AG08396 (cell line): Measurements from ENCODE around the gene RYR3.
A peak's percentile ranks its signal among the peaks of the same experiment; 100 is the strongest.

Experiments
- DNase-seq: peaks from one replicate; pipeline ENCODE4 v3.0.0; 2012; ENCODE audit warnings: low spot score, mixed read lengths

The RYR3 gene

GRCh38 chr15:33649217-33649933 is 338.6 kb downstream of the RYR3 start:
- DNase-seq, result no peak

GRCh38 chr15:33654860-33655259 is 344.1 kb downstream of the RYR3 start:
- no peak for DNase-seq

- DNase-seq, result no peak
Observed at GRCh38 chr15:33655488-33655887, 344.7 kb downstream of the RYR3 start.

GRCh38 chr15:33656168-33656567 is 345.4 kb downstream of the RYR3 start:
- DNase-seq, result no peak

GRCh38 chr15:33660151-33660550 is 349.4 kb downstream of the RYR3 start:
- DNase-seq, result no peak

GRCh38 chr15:33662014-33662413 is 351.2 kb downstream of the RYR3 start:
- DNase-seq, result no peak

- DNase-seq, result no peak
Observed at GRCh38 chr15:33664947-33665346, 354.2 kb downstream of the RYR3 start.

GRCh38 chr15:33670567-33670966 is 359.8 kb downstream of the RYR3 start:
- DNase-seq, result no peak

- no peak for DNase-seq
Observed at GRCh38 chr15:33671456-33671855, 360.7 kb downstream of the RYR3 start.

GRCh38 chr15:33675246-33675645 is 364.5 kb downstream of the RYR3 start:
- DNase-seq, result no peak

- DNase-seq, result no peak
Observed at GRCh38 chr15:33677238-33677830, 366.6 kb downstream of the RYR3 start.

GRCh38 chr15:33678176-33678575 is 367.4 kb downstream of the RYR3 start:
- DNase-seq, result no peak

- no peak for DNase-seq
Observed at GRCh38 chr15:33678602-33679001, 367.8 kb downstream of the RYR3 start.

GRCh38 chr15:33679061-33679460 is 368.3 kb downstream of the RYR3 start:
- DNase-seq, result no peak

- no peak for DNase-seq
Observed at GRCh38 chr15:33680336-33680735, 369.6 kb downstream of the RYR3 start.

- DNase-seq, result no peak
Observed at GRCh38 chr15:33693166-33693800, 382.5 kb downstream of the RYR3 start.

GRCh38 chr15:33698126-33698525 is 387.4 kb downstream of the RYR3 start:
- DNase-seq, result no peak

GRCh38 chr15:33699145-33699544 is 388.4 kb downstream of the RYR3 start:
- DNase-seq, result no peak

- no peak for DNase-seq
Observed at GRCh38 chr15:33699691-33700447, 389.1 kb downstream of the RYR3 start.

GRCh38 chr15:33700695-33701303 is 390.0 kb downstream of the RYR3 start:
- DNase-seq, result peak; percentile 72

- DNase-seq, result no peak
Observed at GRCh38 chr15:33701304-33701696, 390.5 kb downstream of the RYR3 start.

- no peak for DNase-seq
Observed at GRCh38 chr15:33706173-33706572, 395.4 kb downstream of the RYR3 start.
